G401 (cell line): ENCODE results near the gene ZNF595. TPM values are rescaled to one million over a fixed set of nuclear protein-coding genes. Genes with fewer than 3 reads are reported as not detected.

Experiments
- DNase-seq: peaks from one replicate; pipeline ENCODE4 v3.0.0-alpha.2; 2015; ENCODE audit warnings: low spot score
- in situ Hi-C: cut with HindIII; loops from 2 replicates; pipeline ENCODE4 v1.10.0; 2016; ENCODE audit warnings: low sequenced_read_pairs, mixed read lengths
- total RNA-seq: library from RNA; depleted of rRNA; stranded (reverse); fragments of >200 nt; shearing (Covaris generic); gene quantifications from 2 replicates; pipeline ENCODE4 v1.2.3, GENCODE V29; 2014; rRNA removed

ZNF595 gene
- total RNA-seq, 1 experiment from 2014 or later, result 16.8 TPM

DNA sequence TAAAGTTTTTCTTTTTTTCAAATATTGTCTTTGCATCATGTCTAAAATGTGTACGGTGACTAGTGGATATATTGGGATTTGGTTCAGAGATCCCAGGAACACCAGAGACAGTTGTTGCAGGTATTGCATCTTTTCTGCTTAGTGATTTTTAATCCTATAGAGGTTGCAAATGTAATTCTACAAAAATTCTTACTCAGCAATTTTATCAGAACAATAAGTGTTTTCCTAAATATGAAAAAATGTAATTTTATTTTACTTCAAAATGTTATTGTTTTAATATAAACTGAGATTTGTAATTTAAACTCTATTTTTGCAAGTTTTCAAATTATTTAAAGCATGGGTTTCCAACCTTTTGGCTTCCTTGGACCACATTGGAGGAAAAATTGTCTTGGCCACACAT lies 79.4 kb downstream of the ZNF595 start:
- in situ Hi-C loops, result no loop called here
- DNase-seq, result no peak

Other genes starting within 250 kb of the ZNF595 start
- gene ZNF718, start 71.2 kb downstream of the ZNF595 start, total RNA-seq, result 8.3 and 9.8 TPM in 2 replicates